ENCODE results near the gene S100A2. TPM values are rescaled to one million over a fixed set of nuclear protein-coding genes. Genes with fewer than 3 reads are reported as not detected.

S100A2 gene
- total and polyA plus RNA-seq, 2 of the 8 experiments (the other 6 are each of a cell fraction or from before 2014, with no cell fraction given) = 0.86 TPM; not detected in 1

- H2AFZ ChIP-seq (ENCODE audit: low read length) = peak overlapping the region; percentile 8; the same call in 1 of the 2 replicates
- WGBS, 2 experiments (ENCODE audit: extremely low coverage in 1 of 2, insufficient coverage in 1 of 2, insufficient read length in 1 of 2, insufficient replicate concordance in 2 of 2, low coverage in 1 of 2, low lambda C conversion rate in 2 of 2, missing lambda C conversion rate in 1 of 2) = 62% methylated on average over 11 of the region's 11 CpGs; no CpG with 5 or more reads in 1 of the 2 experiments
- H3K4ac ChIP-seq (replicated peaks; ENCODE audit: insufficient read length, low read depth, low read length) = no peak overlapping the region
- FAIRE-seq (no peak), DNase-seq (ENCODE audit: low read depth in 1 of 2, low spot score in 2 of 2) (no peak)
- no peak overlapping the region for H2BK120ac ChIP-seq (replicated peaks; ENCODE audit: low read depth, low read length)
- peak overlapping the region; percentile 84; the same call in 1 of the 2 replicates for H2BK12ac ChIP-seq (ENCODE audit: low read depth, low read length)
- no peak overlapping the region for H4K8ac ChIP-seq (ENCODE audit: extremely low read depth, insufficient read depth, low read length)
- H3K14ac ChIP-seq (ENCODE audit: insufficient read length) = no peak overlapping the region
- no peaks in the 10 kb centered on the region for H3K9me3 ChIP-seq (ENCODE audit: insufficient read depth in 2 of 2, low read depth in 1 of 2, low read length in 1 of 2)
- ChIA-PET POLR2A (ENCODE audit: partially characterized antibody) (interaction anchor here (1.0 to 15.3 kb wide), 11 partner anchors 13 to 378 kb away, joined by 3 to 261 read pairs (median 4); partner anchors contain the start of genes CHTOP, RPS27, S100A1 and S100A13), CTCF (ENCODE audit: partially characterized antibody) (interaction anchor here (0.5 to 15.9 kb wide), 9 partner anchors 10 to 176 kb away, joined by 3 to 224 read pairs (median 36); partner anchors contain the start of genes S100A1, S100A13 and S100A6)
- peak overlapping the region; percentile 79; the same call in 1 of the 2 replicates for H2BK5ac ChIP-seq (ENCODE audit: low read depth, low read length)
- H3K23ac ChIP-seq (ENCODE audit: insufficient read length) = no peak overlapping the region
- no peak overlapping the region for H4K5ac ChIP-seq (ENCODE audit: insufficient read length, low read depth, low read length)
- no peaks in the 10 kb centered on the region; a peak in 1 of 7 replicates for H3K27me3 ChIP-seq (replicated peaks in 1 of 4; ENCODE audit: control insufficient read depth in 3 of 4, extremely low read depth in 1 of 4, insufficient read depth in 3 of 4, low read length in 3 of 4)
- H3K9ac ChIP-seq (replicated peaks in 1 of 4; ENCODE audit: extremely low read depth in 1 of 4, low read depth in 3 of 4, low read length in 3 of 4) = no peak overlapping the region
- H4K91ac ChIP-seq (replicated peaks; ENCODE audit: insufficient read length, low read length) = peak overlapping the region; percentile 54
- H3K27ac ChIP-seq (ENCODE audit: low read depth, low read length) = no peak overlapping the region
- peak overlapping the region in 2 of 4 experiments; percentile 10 to 51; a peak in 6 of 8 replicates for H3K4me3 ChIP-seq (ENCODE audit: extremely low read depth in 1 of 4, insufficient read depth in 2 of 4, low read depth in 3 of 4, low read length in 4 of 4)
- 0 out of 2 replicates have a peak overlapping the region, but pooled peaks have one; percentile 43 for H2BK20ac ChIP-seq (ENCODE audit: low read length)
- H3K79me1 ChIP-seq (ENCODE audit: low read depth, low read length) = no peaks in the 10 kb centered on the region
- H3K56ac ChIP-seq (replicated peaks; ENCODE audit: insufficient read length, low read depth, low read length) = no peak overlapping the region
- no peaks in the 10 kb centered on the region for H4K20me1 ChIP-seq (replicated peaks in 1 of 2; ENCODE audit: control insufficient read depth in 1 of 2, insufficient read depth in 2 of 2, low read length in 2 of 2)
- H3K79me2 ChIP-seq (ENCODE audit: control insufficient read depth in 1 of 2, insufficient read depth in 2 of 2, low read length in 2 of 2) = no peaks in the 10 kb centered on the region
- H2AK5ac ChIP-seq (ENCODE audit: low read depth, low read length) = no peak overlapping the region
- peak overlapping the region; percentile 59 to 77 for H3K4me2 ChIP-seq (ENCODE audit: insufficient read depth in 1 of 2, low read depth in 2 of 2, low read length in 2 of 2)
- peak overlapping the region; percentile 96; the same call in 1 of the 2 replicates for H2BK15ac ChIP-seq (ENCODE audit: low read length)
- H3K18ac ChIP-seq (ENCODE audit: extremely low read depth, low read length) = peak overlapping the region; percentile 75
- peaks cover 3% of the 10 kb centered on the region for H3K23me2 ChIP-seq (ENCODE audit: low read depth, low read length)
- peaks cover 0 to 35% (median 25%) of the 10 kb centered on the region in 4 experiments; a peak in 6 of 7 replicates for H3K4me1 ChIP-seq (replicated peaks in 1 of 4; ENCODE audit: control insufficient read depth in 3 of 4, insufficient read depth in 4 of 4, low read length in 3 of 4)
- H3K36me3 ChIP-seq (ENCODE audit: control insufficient read depth in 2 of 4, insufficient read depth in 4 of 4, low read length in 3 of 4) = no peaks in the 10 kb centered on the region
- no peak for TF ChIP-seq CREB1 (IDR thresholded peaks at IDR 0.05)
- no peak for TF ChIP-seq TBP (IDR thresholded peaks at IDR 0.05; ENCODE audit: low read depth, low read length)
- TF ChIP-seq CEBPB (IDR thresholded peaks at IDR 0.05; ENCODE audit: low read depth, low read length) = no peak
- TF ChIP-seq POLR2AphosphoS5 (IDR thresholded peaks at IDR 0.05; ENCODE audit: low read depth, low read length) = no peak
- TF ChIP-seq TEAD4 (IDR thresholded peaks at IDR 0.05; ENCODE audit: low read depth, low read length) = no peak
- TF ChIP-seq ATF3 (IDR thresholded peaks at IDR 0.05; ENCODE audit: insufficient read depth, low read depth, low read length) = no peak
- TF ChIP-seq NANOG (IDR thresholded peaks at IDR 0.05; ENCODE audit: insufficient read depth, low read depth, low read length, poor library complexity, severe bottlenecking) = no peak
- TF ChIP-seq CTBP2 (IDR thresholded peaks at IDR 0.05; ENCODE audit: borderline replicate concordance, insufficient read depth, insufficient read length, low read length) = no peak
- no peak for TF ChIP-seq HDAC6 (IDR thresholded peaks at IDR 0.05; ENCODE audit: low read depth, low read length)
- TF ChIP-seq POU5F1 (IDR thresholded peaks at IDR 0.05; ENCODE audit: low read depth, low read length) = no peak
- no peak for TF ChIP-seq KDM4A (IDR thresholded peaks at IDR 0.05; ENCODE audit: low read depth, low read length, severe bottlenecking)
These were observed 46.6 kb upstream of the S100A2 start for GRCh38 chr1:153612111-153612754.
